Epithelial cell of prostate (primary cell): ENCODE measurements around the gene APAF1.

Source experiments
- DNase-seq: peaks from one replicate; pipeline ENCODE4 v3.0.0-alpha.2; 2011; ENCODE audit warnings: low read depth, low spot score
- H3K27ac ChIP-seq: fragments of 450-650 bp; 2 replicates; pipeline ENCODE4 v1.5.1; 2017; ENCODE audit warnings: mild to moderate bottlenecking

APAF1 gene

GRCh38 chr12:98656289-98657101 lies 11.4 kb downstream of the APAF1 start:
- DNase-seq: no peak
- H3K27ac ChIP-seq: no peak overlapping the region

- DNase-seq: no peak
- H3K27ac ChIP-seq: no peak overlapping the region
Observed at GRCh38 chr12:98660521-98660920, 15.4 kb downstream of the APAF1 start.

GRCh38 chr12:98669751-98670150 lies 24.7 kb downstream of the APAF1 start:
- DNase-seq: no peak
- H3K27ac ChIP-seq: no peak overlapping the region

- DNase-seq: no peak
- H3K27ac ChIP-seq: no peak overlapping the region
Observed at GRCh38 chr12:98671459-98671858, 26.4 kb downstream of the APAF1 start.

- DNase-seq: no peak
- no peak overlapping the region for H3K27ac ChIP-seq
Observed at GRCh38 chr12:98674841-98675240, 29.8 kb downstream of the APAF1 start.

GRCh38 chr12:98678236-98678945 lies 33.3 kb downstream of the APAF1 start:
- no peak for DNase-seq
- H3K27ac ChIP-seq: no peak overlapping the region

- DNase-seq: no peak
- H3K27ac ChIP-seq: no peak overlapping the region
Observed at GRCh38 chr12:98678946-98679610, 34.0 kb downstream of the APAF1 start.

GRCh38 chr12:98679611-98680005 lies 34.5 kb downstream of the APAF1 start:
- H3K27ac ChIP-seq: no peak overlapping the region
- no peak for DNase-seq

GRCh38 chr12:98684199-98684598 lies 39.1 kb downstream of the APAF1 start:
- DNase-seq: no peak
- H3K27ac ChIP-seq: no peak overlapping the region

- DNase-seq: no peak
- no peak overlapping the region for H3K27ac ChIP-seq
Observed at GRCh38 chr12:98686603-98687002, 41.5 kb downstream of the APAF1 start.

GRCh38 chr12:98691351-98691750 lies 46.3 kb downstream of the APAF1 start:
- no peak overlapping the region for H3K27ac ChIP-seq
- DNase-seq: no peak

GRCh38 chr12:98696036-98696646 lies 51.1 kb downstream of the APAF1 start:
- no peak overlapping the region for H3K27ac ChIP-seq
- no peak for DNase-seq

GRCh38 chr12:98697209-98697608 lies 52.1 kb downstream of the APAF1 start:
- DNase-seq: no peak
- no peak overlapping the region for H3K27ac ChIP-seq

GRCh38 chr12:98698603-98699463 lies 53.7 kb downstream of the APAF1 start:
- DNase-seq: peak; percentile 14
- no peak overlapping the region for H3K27ac ChIP-seq

GRCh38 chr12:98699586-98699985 lies 54.5 kb downstream of the APAF1 start:
- no peak for DNase-seq
- no peak overlapping the region for H3K27ac ChIP-seq

- H3K27ac ChIP-seq: no peak overlapping the region
- DNase-seq: no peak
Observed at GRCh38 chr12:98701166-98701565, 56.1 kb downstream of the APAF1 start.

GRCh38 chr12:98709022-98709421 lies 63.9 kb downstream of the APAF1 start:
- no peak for DNase-seq
- no peak overlapping the region for H3K27ac ChIP-seq

GRCh38 chr12:98714426-98714825 lies 69.3 kb downstream of the APAF1 start:
- DNase-seq: no peak
- H3K27ac ChIP-seq: no peak overlapping the region

- no peak overlapping the region for H3K27ac ChIP-seq
- DNase-seq: no peak
Observed at GRCh38 chr12:98719515-98720504, 74.7 kb downstream of the APAF1 start.
